Measurements from ENCODE around the gene PKP4.
"Not testable (repeated sequence)": the region's sequence is repeated elsewhere in the genome, so short reads cannot be mapped to it uniquely, and the experiment has no call there.

The PKP4 gene

DNA sequence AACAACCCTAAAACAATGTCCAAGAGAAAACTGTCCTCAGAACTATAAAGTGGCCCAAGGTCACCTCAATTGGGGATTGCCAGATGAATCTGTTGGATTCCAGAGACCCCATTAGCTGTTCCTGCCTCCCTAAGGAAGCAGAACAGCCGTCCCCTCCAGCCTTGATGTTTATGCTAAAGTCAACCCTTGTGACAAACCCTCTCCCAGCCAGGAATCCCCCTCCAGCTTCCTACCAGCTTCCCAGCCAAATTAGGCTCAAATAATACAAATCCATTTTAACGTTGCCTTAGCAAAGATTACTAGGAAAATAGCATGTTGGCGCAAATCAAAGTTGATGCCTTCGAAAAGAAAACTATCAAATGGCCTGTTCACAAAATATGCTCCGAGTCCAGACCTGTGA lies 232.6 kb downstream of the PKP4 start:
- no peak for DNase-seq (ENCODE audit: low read depth, low spot score)
- Histone ChIP-seq H3K4me3 (ENCODE audit: low read length) (no peak overlapping the region), H3K9me3 (ENCODE audit: control insufficient read depth, insufficient read depth, low read length) (no peaks in the 10 kb centered on the region), H3K27me3 (ENCODE audit: control insufficient read depth, insufficient read depth, low read length) (no peaks in the 10 kb centered on the region), H3K36me3 (ENCODE audit: control insufficient read depth, insufficient read depth, low read length) (no peaks in the 10 kb centered on the region), H3K27ac (ENCODE audit: low read length) (no peak overlapping the region), H3K4me1 (ENCODE audit: control insufficient read depth, insufficient read depth, low read length) (no peaks in the 10 kb centered on the region)
- WGBS (ENCODE audit: insufficient coverage, insufficient read length): no CpG with 5 or more reads among the region's 5 CpGs

DNA sequence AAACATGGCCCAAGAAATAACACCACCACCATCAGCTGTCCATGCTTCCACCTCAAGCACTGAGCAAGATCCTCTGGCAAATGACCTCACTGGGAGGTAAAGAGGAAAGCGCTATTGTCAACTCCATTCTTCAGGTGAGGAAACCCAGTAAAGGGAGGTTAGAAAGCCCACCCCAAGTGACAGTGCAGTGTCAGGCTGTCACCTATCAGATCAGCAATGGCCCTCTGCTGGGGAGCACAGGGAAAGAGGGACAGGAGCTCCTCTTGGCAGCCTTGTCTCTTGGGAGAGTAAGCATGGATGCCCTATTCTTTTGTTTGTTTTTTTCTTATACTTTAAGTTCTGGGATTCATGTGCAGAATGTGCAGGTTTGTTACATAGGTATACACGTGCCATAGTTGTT lies 234.1 kb downstream of the PKP4 start:
- Histone ChIP-seq H3K27ac (ENCODE audit: low read length) (no peak overlapping the region), H3K36me3 (ENCODE audit: control insufficient read depth, insufficient read depth, low read length) (no peaks in the 10 kb centered on the region), H3K27me3 (ENCODE audit: control insufficient read depth, insufficient read depth, low read length) (no peaks in the 10 kb centered on the region), H3K4me3 (ENCODE audit: low read length) (no peak overlapping the region), H3K9me3 (ENCODE audit: control insufficient read depth, insufficient read depth, low read length) (no peaks in the 10 kb centered on the region), H3K4me1 (ENCODE audit: control insufficient read depth, insufficient read depth, low read length) (no peaks in the 10 kb centered on the region)
- no CpG with 5 or more reads among the region's 2 CpGs for WGBS (ENCODE audit: insufficient coverage, insufficient read length)
- DNase-seq (ENCODE audit: low read depth, low spot score): no peak

DNA sequence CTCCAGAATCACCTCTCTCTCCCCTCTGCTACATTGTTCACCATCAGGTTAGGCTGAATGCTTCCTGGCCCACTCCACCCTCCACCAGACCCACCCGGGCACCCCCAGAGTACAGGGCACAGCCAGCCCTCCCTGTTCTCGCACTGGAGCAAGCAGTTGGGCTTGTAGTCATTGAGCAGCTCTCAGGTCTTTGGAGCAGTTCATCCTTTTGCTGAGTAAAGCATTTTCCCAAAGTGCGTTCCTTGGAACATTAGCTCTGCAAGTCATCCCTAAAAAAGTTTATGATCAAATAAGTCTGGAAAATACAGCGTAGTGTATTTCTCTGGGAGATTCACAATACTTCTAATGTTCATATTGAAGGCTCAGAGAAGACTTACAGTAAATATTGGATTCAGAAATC lies 234.9 kb downstream of the PKP4 start:
- H3K27ac ChIP-seq (ENCODE audit: low read length): no peak overlapping the region
- no peak for DNase-seq (ENCODE audit: low read depth, low spot score)
- WGBS (ENCODE audit: insufficient coverage, insufficient read length): no CpG with 5 or more reads among the region's 4 CpGs
- no peaks in the 10 kb centered on the region for H3K36me3 ChIP-seq (ENCODE audit: control insufficient read depth, insufficient read depth, low read length)
- H3K27me3 ChIP-seq (ENCODE audit: control insufficient read depth, insufficient read depth, low read length): no peaks in the 10 kb centered on the region
- no peaks in the 10 kb centered on the region for H3K9me3 ChIP-seq (ENCODE audit: control insufficient read depth, insufficient read depth, low read length)
- H3K4me3 ChIP-seq (ENCODE audit: low read length): no peak overlapping the region
- H3K4me1 ChIP-seq (ENCODE audit: control insufficient read depth, insufficient read depth, low read length): no peaks in the 10 kb centered on the region

DNA sequence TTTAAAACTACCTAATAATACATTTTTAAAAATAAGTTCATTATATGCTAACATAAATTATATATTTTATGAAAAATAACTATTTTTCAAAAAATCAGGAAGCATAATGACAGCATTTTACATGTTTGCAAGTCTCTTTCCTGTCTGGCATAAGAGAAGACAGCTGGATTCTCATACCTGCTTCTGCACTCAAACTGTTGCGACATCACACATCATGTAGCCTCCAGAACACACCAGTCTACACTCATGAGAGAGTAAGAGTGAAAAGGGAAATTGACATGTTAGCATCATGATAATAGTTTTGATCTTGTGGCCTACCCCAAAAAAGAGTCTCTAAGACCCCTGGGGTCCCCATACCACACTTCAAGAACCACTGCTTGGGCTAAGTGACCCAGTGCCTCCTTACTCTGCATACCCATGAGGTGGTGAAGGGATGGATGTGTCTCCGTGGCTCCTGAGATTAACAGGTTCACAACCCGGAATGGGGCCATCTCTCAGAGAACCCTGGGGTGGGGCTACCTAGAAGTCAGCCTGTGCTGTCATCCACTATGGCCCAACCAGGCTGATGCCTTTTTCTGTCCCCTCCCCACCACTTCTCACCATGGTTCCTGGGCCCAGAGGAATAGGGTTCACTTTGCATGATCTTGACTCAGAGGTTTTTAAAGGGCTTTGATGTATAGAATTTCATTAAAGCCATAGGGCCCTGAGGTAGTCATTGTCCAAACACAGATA lies 235.8 kb downstream of the PKP4 start:
- H3K4me3 ChIP-seq (ENCODE audit: low read length): no peak overlapping the region

DNA sequence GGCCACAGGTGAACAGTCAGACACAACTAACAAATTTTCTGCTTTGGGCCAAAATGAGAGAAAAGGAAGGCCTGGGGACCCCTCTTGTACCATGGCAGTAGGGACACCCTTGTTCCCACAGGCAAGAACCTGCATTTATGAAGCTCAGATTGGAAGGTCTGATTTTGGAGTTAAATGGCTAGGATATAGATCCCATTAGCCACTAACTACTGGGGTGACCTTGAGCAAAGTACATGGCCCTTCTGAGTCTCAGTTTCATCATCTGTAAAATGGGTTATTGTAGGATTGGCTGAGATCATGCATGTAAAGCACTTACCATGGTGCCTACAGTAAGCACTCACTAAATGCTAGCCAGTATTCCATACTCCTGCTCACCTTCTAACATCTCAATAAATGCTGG lies 236.7 kb downstream of the PKP4 start:
- no peaks in the 10 kb centered on the region for H3K4me1 ChIP-seq (ENCODE audit: control insufficient read depth, insufficient read depth, low read length)
- H3K27me3 ChIP-seq (ENCODE audit: control insufficient read depth, insufficient read depth, low read length): no peaks in the 10 kb centered on the region
- H3K9me3 ChIP-seq (ENCODE audit: control insufficient read depth, insufficient read depth, low read length): no peaks in the 10 kb centered on the region
- no peak overlapping the region for H3K4me3 ChIP-seq (ENCODE audit: low read length)
- no peaks in the 10 kb centered on the region for H3K36me3 ChIP-seq (ENCODE audit: control insufficient read depth, insufficient read depth, low read length)
- no peak for DNase-seq (ENCODE audit: low read depth, low spot score)
- no peak overlapping the region for H3K27ac ChIP-seq (ENCODE audit: low read length)

More for the DNA sequence above, 235.8 kb downstream of the PKP4 start:
- no peak overlapping the region for H3K27ac ChIP-seq (ENCODE audit: low read length)
- no peaks in the 10 kb centered on the region for H3K27me3 ChIP-seq (ENCODE audit: control insufficient read depth, insufficient read depth, low read length)
- H3K4me1 ChIP-seq (ENCODE audit: control insufficient read depth, insufficient read depth, low read length): no peaks in the 10 kb centered on the region
- no peaks in the 10 kb centered on the region for H3K9me3 ChIP-seq (ENCODE audit: control insufficient read depth, insufficient read depth, low read length)
- no peaks in the 10 kb centered on the region for H3K36me3 ChIP-seq (ENCODE audit: control insufficient read depth, insufficient read depth, low read length)
- WGBS (ENCODE audit: insufficient coverage, insufficient read length): no CpG with 5 or more reads among the region's 3 CpGs
- DNase-seq (ENCODE audit: low read depth, low spot score): no peak

DNA sequence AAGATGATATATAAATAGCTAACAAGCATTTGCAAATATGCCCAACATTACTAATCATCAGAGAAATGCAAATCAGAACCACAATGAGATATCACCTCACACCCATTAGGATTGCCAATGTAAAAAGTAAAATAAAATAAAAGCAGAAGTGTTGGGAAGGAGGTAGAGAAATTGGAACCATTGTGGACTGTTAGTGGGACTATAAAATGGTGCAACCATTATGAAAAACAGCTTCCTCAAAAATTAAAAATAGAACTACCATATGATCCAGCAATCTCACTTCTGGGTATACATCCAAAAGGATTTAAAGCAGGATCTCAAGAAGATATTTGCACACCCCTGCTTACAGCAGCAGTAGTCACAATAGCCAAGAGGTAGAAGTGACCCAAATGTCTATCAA lies 238.6 kb downstream of the PKP4 start:
- Histone ChIP-seq H3K4me3 (ENCODE audit: low read length) (no peak overlapping the region), H3K27me3 (ENCODE audit: control insufficient read depth, insufficient read depth, low read length) (no peaks in the 10 kb centered on the region), H3K36me3 (ENCODE audit: control insufficient read depth, insufficient read depth, low read length) (no peaks in the 10 kb centered on the region), H3K9me3 (ENCODE audit: control insufficient read depth, insufficient read depth, low read length) (no peaks in the 10 kb centered on the region), H3K4me1 (ENCODE audit: control insufficient read depth, insufficient read depth, low read length) (no peaks in the 10 kb centered on the region), H3K27ac (ENCODE audit: low read length) (no peak overlapping the region)
- DNase-seq (ENCODE audit: low read depth, low spot score): no peak

DNA sequence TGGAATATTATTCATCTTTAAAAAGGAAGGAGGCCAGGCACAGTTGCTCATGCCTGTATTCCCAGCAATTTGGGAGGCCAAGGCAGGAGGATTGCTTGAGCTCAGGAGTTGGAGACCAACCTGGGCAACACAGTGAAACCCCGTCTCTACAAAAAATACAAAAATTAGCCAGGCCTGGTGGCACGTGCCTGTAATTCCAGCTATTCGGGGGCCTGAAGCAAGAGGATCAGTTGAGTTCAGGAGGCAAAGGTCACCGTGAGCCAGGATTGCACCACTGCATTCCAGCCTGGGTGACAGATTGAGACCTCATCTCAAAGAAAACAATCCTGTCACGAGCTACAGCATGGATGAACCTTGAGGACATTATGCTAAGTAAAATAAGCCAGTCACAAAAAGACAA lies 239.0 kb downstream of the PKP4 start:
- H3K36me3 ChIP-seq (ENCODE audit: control insufficient read depth, insufficient read depth, low read length); H3K27me3 ChIP-seq (ENCODE audit: control insufficient read depth, insufficient read depth, low read length); H3K27ac ChIP-seq (ENCODE audit: low read length); H3K4me1 ChIP-seq (ENCODE audit: control insufficient read depth, insufficient read depth, low read length); H3K9me3 ChIP-seq (ENCODE audit: control insufficient read depth, insufficient read depth, low read length); DNase-seq (ENCODE audit: low read depth, low spot score); H3K4me3 ChIP-seq (ENCODE audit: low read length): not testable (repeated sequence)
- WGBS (ENCODE audit: insufficient coverage, insufficient read length): no CpG with 5 or more reads among the region's 5 CpGs

DNA sequence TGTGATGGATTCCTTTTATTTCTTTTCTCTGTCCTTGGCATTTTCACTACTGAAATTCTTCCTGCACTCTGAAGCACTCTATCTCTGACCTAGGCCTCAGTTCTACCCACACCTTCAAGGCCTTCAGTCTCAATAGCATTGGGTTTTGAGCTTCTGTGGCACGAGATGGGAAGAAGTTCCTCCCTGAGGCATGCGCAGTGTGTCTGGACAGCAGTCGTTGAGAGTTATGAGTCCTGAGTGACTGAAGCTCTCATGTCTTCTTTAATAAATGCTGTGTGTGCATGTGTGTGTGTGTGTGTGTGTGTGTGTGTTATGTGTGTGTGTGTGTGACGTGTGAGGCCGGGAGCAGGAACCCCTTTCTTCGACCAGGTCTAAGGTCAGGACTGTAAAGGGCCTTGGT lies 242.6 kb downstream of the PKP4 start:
- H3K27me3 ChIP-seq (ENCODE audit: control insufficient read depth, insufficient read depth, low read length): no peaks in the 10 kb centered on the region
- no CpG with 5 or more reads among the region's 6 CpGs for WGBS (ENCODE audit: insufficient coverage, insufficient read length)
- H3K4me1 ChIP-seq (ENCODE audit: control insufficient read depth, insufficient read depth, low read length): no peaks in the 10 kb centered on the region
- no peak overlapping the region for H3K27ac ChIP-seq (ENCODE audit: low read length)
- no peaks in the 10 kb centered on the region for H3K36me3 ChIP-seq (ENCODE audit: control insufficient read depth, insufficient read depth, low read length)
- DNase-seq (ENCODE audit: low read depth, low spot score): no peak
- no peaks in the 10 kb centered on the region for H3K9me3 ChIP-seq (ENCODE audit: control insufficient read depth, insufficient read depth, low read length)
- H3K4me3 ChIP-seq (ENCODE audit: low read length): no peak overlapping the region

DNA sequence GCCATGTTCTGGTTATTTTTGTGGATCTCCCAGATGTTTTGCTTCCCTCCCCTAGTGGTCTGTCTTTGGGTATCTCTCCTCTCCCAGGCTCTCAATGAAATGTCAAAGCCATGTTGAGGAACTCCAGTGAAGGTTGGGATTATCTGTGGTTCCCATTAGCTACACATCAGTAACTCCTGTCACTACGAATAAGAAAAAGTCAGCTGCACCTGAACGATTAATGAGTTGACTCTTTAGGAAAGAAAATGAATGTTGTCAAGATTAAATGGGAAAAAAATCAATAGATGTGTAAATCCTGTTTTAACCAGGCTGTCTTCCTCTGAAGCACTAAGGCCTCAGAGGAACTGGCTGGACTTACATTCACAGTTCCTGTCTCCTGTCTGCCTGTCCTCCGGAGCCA lies 244.3 kb downstream of the PKP4 start:
- Histone ChIP-seq H3K27ac (ENCODE audit: low read length) (no peak overlapping the region), H3K4me3 (ENCODE audit: low read length) (no peak overlapping the region), H3K27me3 (ENCODE audit: control insufficient read depth, insufficient read depth, low read length) (no peaks in the 10 kb centered on the region), H3K4me1 (ENCODE audit: control insufficient read depth, insufficient read depth, low read length) (no peaks in the 10 kb centered on the region), H3K9me3 (ENCODE audit: control insufficient read depth, insufficient read depth, low read length) (no peaks in the 10 kb centered on the region), H3K36me3 (ENCODE audit: control insufficient read depth, insufficient read depth, low read length) (no peaks in the 10 kb centered on the region)
- DNase-seq (ENCODE audit: low read depth, low spot score): no peak
- no CpG with 5 or more reads among the region's 3 CpGs for WGBS (ENCODE audit: insufficient coverage, insufficient read length)

DNA sequence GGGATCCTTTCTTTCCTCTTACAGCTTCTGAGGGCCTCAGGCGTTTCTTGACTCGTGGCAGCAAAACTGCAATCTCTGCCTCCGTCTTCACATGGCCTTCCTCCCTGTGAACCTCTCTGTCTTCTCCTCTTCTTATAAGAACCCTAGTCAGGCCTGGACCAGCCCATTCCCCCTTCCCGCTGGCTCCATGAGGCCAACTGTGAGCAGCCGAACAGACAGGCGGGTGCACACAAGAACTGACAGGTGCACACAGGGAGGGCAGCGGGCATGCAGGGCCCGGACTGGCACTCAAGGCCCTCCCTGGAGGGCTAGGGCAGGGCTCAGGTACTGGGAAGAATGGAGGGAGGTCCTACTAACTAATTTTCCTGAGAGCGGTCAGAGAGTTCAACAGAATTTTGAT lies 246.0 kb downstream of the PKP4 start:
- Histone ChIP-seq H3K27ac (ENCODE audit: low read length) (no peak overlapping the region), H3K4me1 (ENCODE audit: control insufficient read depth, insufficient read depth, low read length) (no peaks in the 10 kb centered on the region), H3K4me3 (ENCODE audit: low read length) (no peak overlapping the region), H3K9me3 (ENCODE audit: control insufficient read depth, insufficient read depth, low read length) (no peaks in the 10 kb centered on the region), H3K27me3 (ENCODE audit: control insufficient read depth, insufficient read depth, low read length) (no peaks in the 10 kb centered on the region), H3K36me3 (ENCODE audit: control insufficient read depth, insufficient read depth, low read length) (no peaks in the 10 kb centered on the region)
- no peak for DNase-seq (ENCODE audit: low read depth, low spot score)
- no CpG with 5 or more reads among the region's 9 CpGs for WGBS (ENCODE audit: insufficient coverage, insufficient read length)

DNA sequence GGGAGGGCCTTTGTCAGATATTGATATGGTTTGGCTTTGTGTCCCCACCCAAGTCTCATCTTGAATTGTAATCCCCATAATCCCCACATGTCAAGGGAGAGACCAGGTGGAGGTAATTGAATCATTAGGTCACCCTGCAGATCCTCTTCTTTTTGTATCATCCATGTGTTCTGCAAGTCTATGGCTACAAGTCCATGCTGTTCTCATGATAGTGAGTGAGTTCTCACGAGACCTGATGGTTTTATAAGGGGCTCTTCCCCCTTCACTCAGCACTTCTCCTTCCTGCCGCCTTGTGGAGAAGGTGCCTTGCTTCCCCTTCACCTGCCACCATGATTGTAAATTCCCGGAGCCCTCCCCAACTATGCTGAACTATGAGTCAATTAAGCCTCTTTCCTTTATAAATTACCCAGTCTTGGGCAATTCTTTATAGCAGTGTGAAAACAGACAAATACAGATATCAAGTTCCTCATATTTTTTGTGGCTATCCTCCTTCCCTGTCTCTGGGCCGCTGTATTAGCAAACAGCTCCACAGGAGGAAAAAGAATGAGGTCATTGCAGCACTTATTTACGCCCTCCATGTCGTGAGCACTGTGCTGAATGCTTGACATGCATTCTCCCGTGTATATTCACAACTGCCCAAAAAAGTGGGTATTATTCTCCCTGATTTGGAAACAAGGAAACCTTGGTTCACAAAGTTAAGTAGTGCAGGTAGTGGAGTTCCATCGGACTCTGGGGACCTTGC lies 248.1 kb downstream of the PKP4 start:
- H3K4me3 ChIP-seq (ENCODE audit: low read length); H3K4me1 ChIP-seq (ENCODE audit: control insufficient read depth, insufficient read depth, low read length); H3K9me3 ChIP-seq (ENCODE audit: control insufficient read depth, insufficient read depth, low read length); H3K36me3 ChIP-seq (ENCODE audit: control insufficient read depth, insufficient read depth, low read length); H3K27ac ChIP-seq (ENCODE audit: low read length); H3K27me3 ChIP-seq (ENCODE audit: control insufficient read depth, insufficient read depth, low read length); DNase-seq (ENCODE audit: low read depth, low spot score): not testable (repeated sequence)
- no CpG with 5 or more reads among the region's 8 CpGs for WGBS (ENCODE audit: insufficient coverage, insufficient read length)
